CD8-positive, alpha-beta memory T cell (primary cell): Measurements from ENCODE around the gene COL25A1. TPM values are rescaled to one million over a fixed set of nuclear protein-coding genes. Genes with fewer than 3 reads are reported as not detected.

ENCODE experiments used
- CTCF ChIA-PET: fragments of 350-600 bp; sonication (Branson Sonifier 250); formaldehyde crosslinking; loops from one replicate; lab custom pipeline; 2021; ENCODE audit warnings: antibody characterized with exemption; lab: Charles Lee
- POLR2A ChIA-PET: fragments of 350-600 bp; sonication (Branson Sonifier 250); formaldehyde crosslinking; loops from one replicate; lab custom pipeline; 2021; ENCODE audit warnings: antibody characterized with exemption; lab: Charles Lee
- DNase-seq, 5 donors: peaks; one replicate each; pipeline versions ENCODE4 v3.0.0 to v3.0.0-alpha.2; 2020 to 2022; ENCODE audit warnings: mixed read lengths in 1 of 5
- H3K27ac ChIP-seq: one replicate; pipeline ENCODE4 v1.7.0; 2013; ENCODE audit warnings: low read depth, mild to moderate bottlenecking, low read length, moderate library complexity
- H3K27me3 ChIP-seq: 2 replicates; pipeline ENCODE4 v1.7.0; 2013; ENCODE audit warnings: low read length, mild to moderate bottlenecking; ENCODE audit not compliant: insufficient read depth, poor library complexity, severe bottlenecking
- H3K36me3 ChIP-seq: 2 replicates; pipeline ENCODE4 v1.7.0; 2013; ENCODE audit warnings: mild to moderate bottlenecking, low read length, moderate library complexity; ENCODE audit not compliant: insufficient read depth
- H3K4me1 ChIP-seq: 2 replicates; pipeline ENCODE4 v1.7.0; 2013; ENCODE audit warnings: mild to moderate bottlenecking, low read length, moderate library complexity; ENCODE audit not compliant: insufficient read depth
- H3K4me3 ChIP-seq: 2 replicates; pipeline ENCODE4 v1.7.0; 2013; ENCODE audit warnings: mild to moderate bottlenecking, low read length
- H3K9me3 ChIP-seq: 2 replicates; pipeline ENCODE4 v1.7.0; 2013; ENCODE audit warnings: mild to moderate bottlenecking, low read length
- H3K27ac Mint-ChIP-seq, 8 donors: one replicate each; pipeline ENCODE4 v1.8.0; 2020 to 2021; ENCODE audit warnings: mixed read lengths in 8 of 8, mild to moderate bottlenecking in 6 of 8, inconsistent platforms in 3 of 8, moderate library complexity in 3 of 8
- H3K27me3 Mint-ChIP-seq, 2 donors: one replicate each; pipeline ENCODE4 v1.8.0; 2020 to 2021; ENCODE audit warnings: mixed read lengths in 2 of 2, mild to moderate bottlenecking in 1 of 2, moderate library complexity in 1 of 2
- H3K36me3 Mint-ChIP-seq, 3 donors: one replicate each; pipeline ENCODE4 v1.8.0; 2020 to 2021; ENCODE audit warnings: mixed read lengths in 3 of 3, inconsistent platforms in 1 of 3, mild to moderate bottlenecking in 1 of 3
- H3K4me1 Mint-ChIP-seq, 3 donors: one replicate each; pipeline ENCODE4 v1.8.0; 2020 to 2021; ENCODE audit warnings: mixed read lengths in 3 of 3, inconsistent platforms in 1 of 3, mild to moderate bottlenecking in 1 of 3
- H3K4me3 Mint-ChIP-seq, 7 donors: one replicate each; pipeline ENCODE4 v1.8.0; 2020 to 2021; ENCODE audit warnings: mixed read lengths in 7 of 7, mild to moderate bottlenecking in 6 of 7, moderate library complexity in 4 of 7, inconsistent platforms in 2 of 7
- H3K9me3 Mint-ChIP-seq, 5 donors: one replicate each; pipeline ENCODE4 v1.8.0; 2020 to 2022; ENCODE audit warnings: mixed read lengths in 5 of 5, mild to moderate bottlenecking in 3 of 5, moderate library complexity in 2 of 5, inconsistent platforms in 1 of 5
- polyA plus RNA-seq: library from polyadenylated mRNA; unstranded; fragments of 300-500 nt; fragmentation: Illumina TruSeq; gene quantifications from one replicate; pipeline ENCODE4 v1.2.3, GENCODE V29; 2021
- total RNA-seq, 2 experiments: library from RNA; stranded (reverse); gene quantifications; one replicate each; pipeline ENCODE4 v1.2.3, GENCODE V29; 2021

Gene COL25A1
- total and polyA plus RNA-seq, 3 experiments from 2014 or later = not detected

DNA sequence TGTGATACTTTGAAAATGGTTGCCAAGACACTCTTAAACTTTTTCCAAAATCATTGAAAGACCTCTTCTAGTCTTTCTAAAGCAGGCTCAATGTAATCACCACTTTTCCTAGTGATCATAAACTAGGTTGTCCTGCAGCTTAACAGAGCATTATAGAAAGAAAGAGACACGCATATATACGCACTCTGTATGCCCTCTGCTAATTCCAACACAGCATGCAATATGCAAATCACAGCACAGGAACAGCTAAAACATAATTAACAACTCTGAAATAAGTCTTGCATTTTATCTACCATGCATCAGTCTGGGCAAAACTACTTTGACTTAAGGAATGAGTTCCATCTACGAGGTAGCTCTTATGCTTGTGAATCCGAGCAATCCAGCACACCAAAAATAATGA, 94.6 kb downstream of the COL25A1 start:
- H3K9me3 ChIP-seq = no peaks in the 10 kb centered on the region
- H3K27me3 ChIP-seq = no peaks in the 10 kb centered on the region
- Mint-ChIP-seq H3K27ac (no peak overlapping the region), H3K4me3 (no peak overlapping the region), H3K36me3 (no peaks in the 10 kb centered on the region), H3K27me3 (peaks cover 2 to 4% of the 10 kb centered on the region in 2 donors), H3K4me1 (no peaks in the 10 kb centered on the region), H3K9me3 (no peaks in the 10 kb centered on the region)
- CTCF ChIA-PET = no interaction called here
- H3K36me3 ChIP-seq = no peaks in the 10 kb centered on the region
- H3K4me3 ChIP-seq = no peak overlapping the region
- H3K4me1 ChIP-seq = no peaks in the 10 kb centered on the region
- DNase-seq = no peak
- POLR2A ChIA-PET = no interaction called here
- H3K27ac ChIP-seq = no peak overlapping the region

DNA sequence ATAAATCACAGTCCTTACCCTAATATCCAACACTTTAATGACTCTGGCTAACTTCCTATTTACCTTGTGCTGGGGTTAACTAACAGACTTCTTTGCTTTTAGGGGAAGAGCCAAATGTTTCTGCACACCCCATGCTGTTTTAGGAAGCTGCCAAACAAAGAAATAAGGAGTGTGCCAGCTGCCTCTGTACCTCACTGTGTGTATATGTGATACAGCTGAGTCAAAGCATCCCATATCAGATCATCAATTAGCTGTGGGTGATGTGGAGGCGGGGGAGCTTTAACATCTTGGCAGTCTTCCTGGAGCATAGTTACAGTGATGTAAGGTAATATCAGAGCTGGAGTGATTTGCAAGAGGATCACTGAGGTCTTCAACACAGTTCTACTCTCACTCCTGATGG, 95.4 kb downstream of the COL25A1 start:
- ChIA-PET CTCF (no interaction called here), POLR2A (no interaction called here)
- Histone ChIP-seq H3K36me3 (no peaks in the 10 kb centered on the region), H3K9me3 (no peaks in the 10 kb centered on the region), H3K4me1 (no peaks in the 10 kb centered on the region), H3K27me3 (no peaks in the 10 kb centered on the region), H3K27ac (no peak overlapping the region), H3K4me3 (no peak overlapping the region)
- Mint-ChIP-seq H3K9me3 (no peaks in the 10 kb centered on the region), H3K27me3 (peaks cover 2 to 6% of the 10 kb centered on the region in 2 donors), H3K36me3 (no peaks in the 10 kb centered on the region), H3K27ac (no peak overlapping the region), H3K4me1 (no peaks in the 10 kb centered on the region), H3K4me3 (no peak overlapping the region)
- DNase-seq = no peak

DNA sequence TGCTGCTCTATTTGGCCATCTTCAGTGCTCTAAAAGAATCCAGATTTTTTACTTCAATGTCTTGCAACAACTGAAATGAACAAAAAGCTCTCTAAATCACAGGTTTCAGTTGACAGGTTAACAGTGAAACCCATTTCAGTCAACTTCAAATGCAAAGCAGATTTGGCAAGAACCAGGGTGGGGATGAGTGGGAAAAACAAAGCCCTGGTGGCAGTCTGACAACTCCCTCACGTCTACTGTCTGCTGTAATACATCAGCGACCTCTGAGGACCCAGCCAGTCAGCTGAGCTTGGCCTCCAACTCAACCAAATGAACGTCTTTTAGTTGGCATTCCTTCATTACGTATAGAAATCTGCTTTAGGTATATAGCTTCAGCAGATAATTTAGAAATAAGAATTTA, 95.8 kb downstream of the COL25A1 start:
- no peak overlapping the region for H3K4me3 ChIP-seq
- no peak for DNase-seq
- H3K4me3 Mint-ChIP-seq = no peak overlapping the region
- H3K9me3 Mint-ChIP-seq = no peaks in the 10 kb centered on the region
- H3K4me1 ChIP-seq = no peaks in the 10 kb centered on the region
- H3K4me1 Mint-ChIP-seq = no peaks in the 10 kb centered on the region
- H3K9me3 ChIP-seq = no peaks in the 10 kb centered on the region
- no peaks in the 10 kb centered on the region for H3K36me3 ChIP-seq
- no peaks in the 10 kb centered on the region for H3K36me3 Mint-ChIP-seq
- peaks cover 2 to 9% of the 10 kb centered on the region in 2 donors for H3K27me3 Mint-ChIP-seq
- ChIA-PET CTCF (no interaction called here), POLR2A (no interaction called here)
- H3K27me3 ChIP-seq = no peaks in the 10 kb centered on the region
- H3K27ac Mint-ChIP-seq = no peak overlapping the region
- H3K27ac ChIP-seq = no peak overlapping the region

DNA sequence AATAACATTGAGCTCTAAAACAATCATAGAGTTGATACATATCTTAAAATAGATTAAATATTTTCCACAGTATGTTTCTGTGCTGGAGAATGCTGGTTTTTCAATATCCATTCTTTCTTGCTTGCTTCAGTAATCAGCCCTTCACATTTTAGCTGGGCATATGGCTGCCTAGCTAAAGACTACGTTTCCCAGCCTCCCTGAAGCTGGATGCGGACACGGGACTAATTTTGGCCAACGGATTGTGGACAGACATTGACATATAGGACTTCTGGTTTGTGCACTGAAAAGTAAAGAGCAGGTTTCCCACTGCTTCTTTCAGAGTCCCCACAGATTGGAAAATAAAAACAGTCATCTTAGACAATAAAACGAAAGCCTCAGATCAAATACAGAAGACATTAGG, 97.3 kb downstream of the COL25A1 start:
- no peak overlapping the region for H3K4me3 ChIP-seq
- Mint-ChIP-seq H3K4me3 (no peak overlapping the region), H3K36me3 (no peaks in the 10 kb centered on the region), H3K4me1 (no peaks in the 10 kb centered on the region), H3K27ac (no peak overlapping the region), H3K27me3 (peaks cover under 1 to 12% of the 10 kb centered on the region in 2 donors), H3K9me3 (no peaks in the 10 kb centered on the region)
- H3K36me3 ChIP-seq = no peaks in the 10 kb centered on the region
- DNase-seq = no peak
- no peaks in the 10 kb centered on the region for H3K27me3 ChIP-seq
- no peak overlapping the region for H3K27ac ChIP-seq
- CTCF ChIA-PET = no interaction called here
- no peaks in the 10 kb centered on the region for H3K4me1 ChIP-seq
- no peaks in the 10 kb centered on the region for H3K9me3 ChIP-seq
- POLR2A ChIA-PET = no interaction called here

DNA sequence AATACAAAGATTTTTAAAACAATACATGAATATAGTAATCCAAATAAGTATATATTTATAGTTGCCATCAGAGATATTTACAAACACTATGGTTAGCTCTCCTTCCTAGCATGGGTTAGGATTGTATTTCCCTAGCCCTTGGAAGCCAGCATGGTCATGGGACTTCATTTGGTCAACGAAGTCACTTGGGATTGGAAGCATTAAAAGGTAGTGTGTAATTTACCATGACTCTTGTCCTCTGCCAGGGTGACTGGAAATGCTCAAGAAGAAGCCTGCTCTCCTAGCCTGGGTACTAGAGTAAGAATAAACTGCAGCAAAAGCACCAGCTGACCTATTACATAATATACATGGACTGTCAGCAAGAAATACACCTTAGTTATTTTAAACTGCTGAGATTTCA, 102.9 kb downstream of the COL25A1 start:
- Histone ChIP-seq H3K27me3 (no peaks in the 10 kb centered on the region), H3K9me3 (no peaks in the 10 kb centered on the region), H3K27ac (no peak overlapping the region), H3K36me3 (no peaks in the 10 kb centered on the region), H3K4me1 (no peaks in the 10 kb centered on the region), H3K4me3 (no peak overlapping the region)
- POLR2A ChIA-PET = no interaction called here
- no peaks in the 10 kb centered on the region for H3K9me3 Mint-ChIP-seq
- no peaks in the 10 kb centered on the region for H3K4me1 Mint-ChIP-seq
- DNase-seq = no peak
- no peak overlapping the region for H3K4me3 Mint-ChIP-seq
- CTCF ChIA-PET = no interaction called here
- peaks cover 3 to 12% of the 10 kb centered on the region in 2 donors for H3K27me3 Mint-ChIP-seq
- H3K36me3 Mint-ChIP-seq = no peaks in the 10 kb centered on the region
- no peak overlapping the region for H3K27ac Mint-ChIP-seq

DNA sequence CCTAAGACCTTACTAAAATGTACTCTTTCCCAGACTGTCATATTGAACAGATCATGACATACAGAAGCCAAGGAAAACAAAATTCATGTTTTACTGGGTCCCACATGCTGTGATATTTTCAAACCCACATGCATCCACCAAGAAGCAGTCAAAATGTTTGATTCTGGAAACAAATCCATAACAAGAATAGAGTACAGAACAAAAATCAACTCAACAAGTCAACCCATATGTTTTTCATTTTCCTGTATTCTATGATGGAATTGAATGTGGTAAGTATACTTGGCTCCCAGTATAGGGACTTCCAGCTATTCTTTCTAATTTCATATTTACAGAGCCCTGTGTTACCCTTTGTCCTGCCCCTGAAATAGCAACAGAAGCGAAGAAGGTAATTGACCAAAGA, 106.8 kb downstream of the COL25A1 start:
- Mint-ChIP-seq H3K27me3 (peaks cover 3 to 7% of the 10 kb centered on the region in 2 donors), H3K27ac (no peak overlapping the region), H3K4me3 (no peak overlapping the region), H3K9me3 (no peaks in the 10 kb centered on the region), H3K4me1 (no peaks in the 10 kb centered on the region), H3K36me3 (no peaks in the 10 kb centered on the region)
- no peaks in the 10 kb centered on the region for H3K36me3 ChIP-seq
- POLR2A ChIA-PET = no interaction called here
- H3K4me3 ChIP-seq = no peak overlapping the region
- DNase-seq = no peak
- no peaks in the 10 kb centered on the region for H3K9me3 ChIP-seq
- H3K4me1 ChIP-seq = no peaks in the 10 kb centered on the region
- no peak overlapping the region for H3K27ac ChIP-seq
- no peaks in the 10 kb centered on the region for H3K27me3 ChIP-seq
- CTCF ChIA-PET = no interaction called here

DNA sequence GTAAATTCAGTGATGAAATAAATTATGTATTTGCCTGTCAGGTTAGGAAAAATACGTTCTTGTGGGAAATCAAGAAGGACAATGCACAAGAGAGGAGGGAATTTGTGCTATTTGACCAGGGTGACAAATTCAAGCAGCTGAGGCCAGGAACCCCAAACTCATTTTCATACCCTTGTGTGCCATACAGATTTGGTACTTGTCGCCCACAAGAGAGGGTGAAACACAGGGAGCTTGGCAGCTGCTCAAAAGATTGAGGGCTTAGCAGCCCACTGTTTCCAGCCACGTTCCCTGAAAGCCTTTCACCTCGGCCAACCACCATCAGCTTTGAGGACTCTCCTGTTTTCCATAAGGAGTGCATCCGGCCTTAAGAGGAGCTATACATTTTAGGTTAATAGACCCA, 111.2 kb downstream of the COL25A1 start:
- peaks cover 0 to 19% of the 10 kb centered on the region in 2 donors for H3K27me3 Mint-ChIP-seq
- no peak for DNase-seq
- H3K4me1 Mint-ChIP-seq = no peaks in the 10 kb centered on the region

DNA sequence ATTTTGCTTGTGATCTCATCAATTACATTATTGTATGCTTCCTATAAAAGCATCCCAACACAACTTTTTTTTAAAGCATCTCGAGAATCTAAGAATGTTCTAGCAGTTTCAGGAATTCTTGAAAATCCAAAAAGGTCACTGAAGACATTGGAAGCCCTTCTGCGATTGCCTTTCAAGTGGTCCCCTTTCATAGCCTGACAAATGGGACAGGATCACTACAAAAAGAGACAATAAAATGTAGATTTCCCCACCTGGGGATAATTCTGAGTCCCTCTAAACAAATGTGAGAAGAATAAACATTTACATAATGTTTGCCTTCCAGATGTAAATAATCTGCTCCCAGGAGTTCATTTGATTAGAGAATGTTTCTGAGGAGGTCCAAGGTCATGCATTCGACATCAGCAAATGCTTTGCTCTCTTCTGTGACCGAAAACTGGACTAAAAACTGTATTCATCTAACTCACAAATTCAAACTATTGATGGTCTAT, 116.0 kb downstream of the COL25A1 start:
- H3K4me3 Mint-ChIP-seq = no peak overlapping the region
- peaks cover 3 to 19% of the 10 kb centered on the region in 2 donors for H3K27me3 Mint-ChIP-seq
- H3K4me1 Mint-ChIP-seq = no peaks in the 10 kb centered on the region
- H3K36me3 ChIP-seq = no peaks in the 10 kb centered on the region
- no peak overlapping the region for H3K27ac Mint-ChIP-seq
- no peak overlapping the region for H3K4me3 ChIP-seq
- H3K27me3 ChIP-seq = no peaks in the 10 kb centered on the region
- ChIA-PET POLR2A (no interaction called here), CTCF (no interaction called here)
- H3K9me3 ChIP-seq = no peaks in the 10 kb centered on the region
- no peaks in the 10 kb centered on the region for H3K4me1 ChIP-seq
- H3K36me3 Mint-ChIP-seq = no peaks in the 10 kb centered on the region
- peaks cover 0 to 3% (median 0%) of the 10 kb centered on the region in 5 donors for H3K9me3 Mint-ChIP-seq
- H3K27ac ChIP-seq = no peak overlapping the region
- no peak for DNase-seq

More for the DNA sequence above, 111.2 kb downstream of the COL25A1 start:
- Histone ChIP-seq H3K36me3 (no peaks in the 10 kb centered on the region), H3K4me1 (no peaks in the 10 kb centered on the region), H3K27me3 (no peaks in the 10 kb centered on the region), H3K27ac (no peak overlapping the region), H3K4me3 (no peak overlapping the region), H3K9me3 (no peaks in the 10 kb centered on the region)
- Mint-ChIP-seq H3K9me3 (no peaks in the 10 kb centered on the region), H3K4me3 (no peak overlapping the region), H3K36me3 (no peaks in the 10 kb centered on the region), H3K27ac (no peak overlapping the region)
- ChIA-PET POLR2A (no interaction called here), CTCF (no interaction called here)

DNA sequence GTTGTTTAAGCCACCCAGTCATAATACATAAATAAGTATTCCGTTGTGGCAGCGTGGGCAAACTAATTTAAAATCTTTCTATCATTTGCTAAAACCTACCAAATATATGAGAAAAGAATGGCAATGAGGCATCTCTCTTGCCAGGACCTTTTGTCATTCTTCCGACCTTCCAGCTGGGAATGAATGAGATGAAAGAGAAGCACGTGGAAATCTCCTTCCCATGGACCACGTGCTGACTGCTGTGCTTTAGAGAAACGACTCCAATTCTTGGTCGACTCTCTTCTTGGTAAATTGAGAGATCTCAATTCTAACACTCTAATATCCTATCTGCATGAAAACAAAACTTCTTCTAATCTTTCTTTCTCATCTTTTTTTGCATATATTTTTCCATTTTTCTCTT, 116.5 kb downstream of the COL25A1 start:
- Histone ChIP-seq H3K36me3 (no peaks in the 10 kb centered on the region), H3K4me3 (no peak overlapping the region), H3K27ac (no peak overlapping the region), H3K9me3 (no peaks in the 10 kb centered on the region), H3K27me3 (no peaks in the 10 kb centered on the region), H3K4me1 (no peaks in the 10 kb centered on the region)
- no peak for DNase-seq
- Mint-ChIP-seq H3K36me3 (no peaks in the 10 kb centered on the region), H3K4me1 (no peaks in the 10 kb centered on the region), H3K4me3 (no peak overlapping the region), H3K27me3 (peaks cover 3 to 18% of the 10 kb centered on the region in 2 donors), H3K9me3 (peaks cover 0 to 3% (median 0%) of the 10 kb centered on the region in 5 donors), H3K27ac (peak overlapping the region in 1 of 8 donors; percentile 64)
- ChIA-PET CTCF (no interaction called here), POLR2A (no interaction called here)
